NCI-H2171 (cell line): ENCODE measurements around the gene AURKB.
"Not testable (repeated sequence)": the region's sequence is repeated elsewhere in the genome, so short reads cannot be mapped to it uniquely, and the experiment has no call there.

ENCODE experiments used
- DNase-seq: peaks from one replicate; lab custom pipeline; 2025; lab: John Stamatoyannopoulos, UW

The AURKB gene

GRCh38 chr17:8224891-8225812, 14.8 kb upstream of the AURKB start:
- DNase-seq = no peak

- DNase-seq = peak; percentile 55
These were observed 13.2 kb upstream of the AURKB start for GRCh38 chr17:8223356-8224126.

GRCh38 chr17:8222630-8223355, 12.4 kb upstream of the AURKB start:
- peak; percentile 91 for DNase-seq

GRCh38 chr17:8222380-8222629, 11.9 kb upstream of the AURKB start:
- DNase-seq = no peak

GRCh38 chr17:8221663-8222379, 11.4 kb upstream of the AURKB start:
- peak; percentile 75 for DNase-seq

- DNase-seq = peak; percentile 81
These were observed 10.6 kb upstream of the AURKB start for GRCh38 chr17:8220783-8221662.

GRCh38 chr17:8214000-8214399, 3.6 kb upstream of the AURKB start:
- DNase-seq = not testable (repeated sequence)

GRCh38 chr17:8212312-8213180, 2.2 kb upstream of the AURKB start:
- DNase-seq = no peak

- no peak for DNase-seq
These were observed 535 bp upstream of the AURKB start for GRCh38 chr17:8210761-8211458.

GRCh38 chr17:8206536-8206935, 3.8 kb downstream of the AURKB start:
- no peak for DNase-seq

GRCh38 chr17:8204761-8205555, 5.4 kb downstream of the AURKB start:
- DNase-seq = no peak

- DNase-seq = peak; percentile 87
These were observed 18.1 kb downstream of the AURKB start for GRCh38 chr17:8192070-8192815.

GRCh38 chr17:8190506-8190905, 19.9 kb downstream of the AURKB start:
- DNase-seq = no peak

GRCh38 chr17:8189711-8190477, 20.5 kb downstream of the AURKB start, which contains the start of gene BORCS6:
Gene BORCS6 (minus strand): TSS chr17:8190180. CDS start chr17:8190140, 40 bp downstream.
- peak; percentile 95 for DNase-seq

GRCh38 chr17:8189041-8189710, 21.2 kb downstream of the AURKB start:
- no peak for DNase-seq

- DNase-seq = no peak
These were observed 22.0 kb downstream of the AURKB start for GRCh38 chr17:8188263-8188839.
